Measurements from ENCODE around the gene KRTAP4-3. TPM values are rescaled to one million over a fixed set of nuclear protein-coding genes. Genes with fewer than 3 reads are reported as not detected.
"Not testable (repeated sequence)": the region's sequence is repeated elsewhere in the genome, so short reads cannot be mapped to it uniquely, and the experiment has no call there.

The KRTAP4-3 gene
- total RNA-seq, 1 experiment from 2014 or later: not detected

DNA sequence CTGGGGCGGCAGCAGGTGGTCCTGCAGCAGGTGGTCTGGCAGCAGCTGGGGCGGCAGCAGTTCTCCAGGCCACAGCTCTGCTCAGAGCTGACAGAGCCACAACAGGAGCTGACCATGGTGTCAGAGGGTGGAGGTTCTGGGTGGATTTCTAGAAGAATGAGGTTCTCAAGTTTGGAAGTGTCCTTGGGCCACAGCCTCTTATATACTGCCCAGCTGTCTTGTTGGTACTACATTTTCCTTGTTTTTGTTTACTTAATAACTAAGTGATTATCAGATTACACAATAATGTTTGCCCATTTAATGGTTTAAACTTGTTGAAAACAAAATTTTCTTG lies 18.4 kb downstream of the KRTAP4-3 start, which contains the start of gene KRTAP4-5:
KRTAP4-5 (minus strand) TSS at position 174 of the 334 bp plus-strand sequence; CDS start at position 116, 58 bp downstream.
- Histone ChIP-seq H3F3A (ENCODE audit: insufficient read depth, low read depth) (no peaks in the 10 kb centered on the region), H3K4me1 (replicated peaks; ENCODE audit: insufficient read depth) (no peaks in the 10 kb centered on the region), H3K4me3 (no peak within 1 kb of the TSS), H3K4me2 (no peak within 1 kb of the TSS), H3K36me3 (ENCODE audit: low read depth) (no peaks in the 10 kb centered on the region), H3K9me2 (ENCODE audit: insufficient read depth) (no peaks in the 10 kb centered on the region), H3K79me2 (ENCODE audit: low read depth) (no peaks in the 10 kb centered on the region), H2AFZ (no peak within 1 kb of the TSS), H3K9me3 (ENCODE audit: insufficient read depth, low read depth) (peaks cover 3% of the 10 kb centered on the region; the same call in 1 of the 2 replicates), H4K20me1 (ENCODE audit: insufficient read depth) (no peaks in the 10 kb centered on the region), H3K27me3 (ENCODE audit: insufficient read depth, low read depth) (no peaks in the 10 kb centered on the region), H3K27ac (no peak within 1 kb of the TSS)
- DNase-seq: no peak
- ChIA-PET POLR2A (ENCODE audit: unreplicated experiment) (no interaction called here), CTCF (no interaction called here)
- TF ChIP-seq EZH2 (IDR thresholded peaks at IDR 0.05; ENCODE audit: low read depth) (no peak), CTCF (conservative IDR thresholded peaks at IDR 0.05) (no peak)
- intact Hi-C loops (cut with micrococcal nuclease; ENCODE audit: unreplicated experiment): no loop called here
- BruUV-seq (replicated peaks): no TSS peak

- CTCF ChIA-PET; H2AFZ ChIP-seq; DNase-seq; H3K27me3 ChIP-seq (ENCODE audit: insufficient read depth, low read depth); H3K27ac ChIP-seq; H3F3A ChIP-seq (ENCODE audit: insufficient read depth, low read depth); H3K4me3 ChIP-seq; H3K79me2 ChIP-seq (ENCODE audit: low read depth); H3K9me2 ChIP-seq (ENCODE audit: insufficient read depth); POLR2A ChIA-PET (ENCODE audit: unreplicated experiment); H3K9me3 ChIP-seq (ENCODE audit: insufficient read depth, low read depth); H3K4me1 ChIP-seq (replicated peaks; ENCODE audit: insufficient read depth); H4K20me1 ChIP-seq (ENCODE audit: insufficient read depth); BruUV-seq (replicated peaks); intact Hi-C loops (cut with micrococcal nuclease; ENCODE audit: unreplicated experiment); H3K4me2 ChIP-seq; H3K36me3 ChIP-seq (ENCODE audit: low read depth): not testable (repeated sequence)
Measured at GRCh38 chr17:41148971-41149651, 18.9 kb downstream of the KRTAP4-3 start.

DNA sequence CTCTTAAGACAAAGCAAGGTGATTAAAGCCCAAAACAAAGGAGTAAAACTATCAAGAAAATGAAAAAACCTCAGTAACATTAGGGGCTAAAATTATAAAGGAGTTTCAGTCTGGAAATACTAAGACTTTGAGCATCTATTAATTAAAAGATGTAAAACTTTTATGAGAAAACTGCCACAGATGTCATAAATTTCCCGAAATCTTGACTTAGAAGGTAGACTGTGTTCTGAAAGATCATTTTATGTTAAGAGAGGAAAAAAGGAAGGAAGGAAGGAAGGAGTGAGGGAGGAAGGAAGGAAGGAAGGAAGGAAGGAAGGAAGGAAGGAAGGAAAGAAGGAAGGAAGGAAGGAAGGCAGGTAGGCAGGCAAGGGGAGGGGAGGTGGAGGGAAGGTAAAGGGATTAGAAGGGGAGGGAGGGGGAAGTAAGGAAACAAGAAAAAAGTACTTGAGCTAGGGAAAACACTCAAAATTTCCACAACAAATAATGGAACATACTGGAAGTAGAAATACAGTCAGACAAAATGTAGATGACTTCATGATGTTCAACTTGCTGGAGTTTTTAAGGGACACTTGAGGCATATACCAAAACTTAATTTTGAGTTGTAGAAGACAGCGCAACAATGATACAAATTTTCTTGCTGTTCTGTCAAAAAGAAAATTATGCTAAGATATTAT lies 20.4 kb downstream of the KRTAP4-3 start:
- Histone ChIP-seq H3K4me1 (replicated peaks; ENCODE audit: insufficient read depth) (no peaks in the 10 kb centered on the region), H3K79me2 (ENCODE audit: low read depth) (no peaks in the 10 kb centered on the region), H4K20me1 (ENCODE audit: insufficient read depth) (no peaks in the 10 kb centered on the region), H3K27me3 (ENCODE audit: insufficient read depth, low read depth) (no peaks in the 10 kb centered on the region), H3K9me3 (ENCODE audit: insufficient read depth, low read depth) (peaks cover 11% of the 10 kb centered on the region), H3F3A (ENCODE audit: insufficient read depth, low read depth) (no peaks in the 10 kb centered on the region), H2AFZ (no peak overlapping the region), H3K4me3 (no peak overlapping the region), H3K36me3 (ENCODE audit: low read depth) (no peaks in the 10 kb centered on the region), H3K9me2 (ENCODE audit: insufficient read depth) (no peaks in the 10 kb centered on the region), H3K4me2 (no peak overlapping the region), H3K27ac (no peak overlapping the region)
- ChIA-PET POLR2A (ENCODE audit: unreplicated experiment) (no interaction called here), CTCF (no interaction called here)
- TF ChIP-seq EZH2 (IDR thresholded peaks at IDR 0.05; ENCODE audit: low read depth) (no peak), CTCF (conservative IDR thresholded peaks at IDR 0.05) (no peak)
- BruUV-seq (replicated peaks): no TSS peak
- DNase-seq: no peak
- intact Hi-C loops (cut with micrococcal nuclease; ENCODE audit: unreplicated experiment): no loop called here
